ENCODE results near the gene CA10.

- TF ChIP-seq CTCF (IDR thresholded peaks at IDR 0.05; ENCODE audit: extremely low read depth in 1 of 2, insufficient read depth in 1 of 2, low read depth in 1 of 2, low read length in 2 of 2) (no peak), FOS (IDR thresholded peaks at IDR 0.05; ENCODE audit: borderline replicate concordance, insufficient read depth, low read length) (no peak), EZH2 (IDR thresholded peaks at IDR 0.05; ENCODE audit: borderline replicate concordance, low read depth, low read length, severe bottlenecking) (no peak), GATA2 (IDR thresholded peaks at IDR 0.05; ENCODE audit: insufficient read depth, insufficient read length, low read depth, low read length) (no peak), POLR2AphosphoS5 (IDR thresholded peaks at IDR 0.05; ENCODE audit: insufficient read depth, low read depth, low read length) (no peak), POLR2A (IDR thresholded peaks at IDR 0.05; ENCODE audit: low read depth, low read length) (no peak), JUN (IDR thresholded peaks at IDR 0.05; ENCODE audit: borderline replicate concordance, insufficient read depth, insufficient read length, low read depth) (no peak), MAX (IDR thresholded peaks at IDR 0.05; ENCODE audit: insufficient read depth, insufficient read length) (no peak)
Measured at GRCh38 chr17:51848451-51848850, 310.1 kb downstream of the CA10 start.
